ENCODE measurements around the gene ICE2. TPM values are rescaled to one million over a fixed set of nuclear protein-coding genes. Genes with fewer than 3 reads are reported as not detected.
A peak's percentile ranks its signal among the peaks of the same experiment; 100 is the strongest.

ICE2 gene
- 10 to 100 TPM in 3 of 4 donors, 1 to 10 TPM in 1; 5.8 to 19.0 (median 14.3) TPM for total RNA-seq

- no peaks in the 10 kb centered on the region for H3K9me3 ChIP-seq
- DNase-seq: peak; percentile 89 to 93
- peak; percentile 85 to 91 for ATAC-seq
- intact Hi-C loops (cut with DNase I; ENCODE audit: low total_unique reads) (loop anchor here (5.0 kb wide), 1 partner anchor 44 kb away; no protein-coding TSS in a partner anchor), in situ Hi-C loops (cut with MboI; ENCODE audit: low sequenced_read_pairs in 4 of 4) (loop anchor here in 1 of 4 donors (25.0 kb wide), 1 partner anchor 1359 kb away; no protein-coding TSS in a partner anchor)
- no peaks in the 10 kb centered on the region for H3K27me3 ChIP-seq
- H3K27ac ChIP-seq: peak within 1 kb of the TSS; percentile 89 to 99 (median 96)
- H3K36me3 ChIP-seq: no peaks in the 10 kb centered on the region
- H3K4me1 ChIP-seq: peaks cover 26 to 40% of the 10 kb centered on the region in 2 donors
- H3K4me3 ChIP-seq: peak within 1 kb of the TSS; percentile 91 to 97 (median 93)
- TF ChIP-seq POLR2A (IDR thresholded peaks at IDR 0.05) (peak; percentile 84 to 94), CTCF (IDR thresholded peaks at IDR 0.05 in 4 of 5, conservative IDR thresholded peaks at IDR 0.05 in 1 of 5) (no peak)
These were observed at the start of gene ICE2 for GRCh38 chr15:60478566-60479360. Gene ICE2, minus strand, starts transcription at chr15:60479142. Its CDS starts 1,165 bp downstream, at chr15:60477977.

GRCh38 chr15:60528530-60528929 lies 49.6 kb upstream of the ICE2 start:
- H3K27me3 ChIP-seq: no peaks in the 10 kb centered on the region
- H3K9me3 ChIP-seq: no peaks in the 10 kb centered on the region
- DNase-seq: no peak
- H3K4me3 ChIP-seq: no peak overlapping the region
- no peak for TF ChIP-seq CTCF (IDR thresholded peaks at IDR 0.05 in 4 of 5, conservative IDR thresholded peaks at IDR 0.05 in 1 of 5)
- TF ChIP-seq POLR2A (IDR thresholded peaks at IDR 0.05): no peak
- H3K36me3 ChIP-seq: peaks cover 0 to 5% of the 10 kb centered on the region in 2 donors
- H3K4me1 ChIP-seq: peaks cover 66 to 70% of the 10 kb centered on the region in 2 donors
- ATAC-seq: peak; percentile 31 to 38
- intact Hi-C loops (cut with DNase I; ENCODE audit: low total_unique reads) (no loop called here), in situ Hi-C loops (cut with MboI; ENCODE audit: low sequenced_read_pairs in 4 of 4) (no loop called here)
- peak overlapping the region; percentile 25 to 59 (median 44) for H3K27ac ChIP-seq

GRCh38 chr15:60527456-60527855 lies 48.5 kb upstream of the ICE2 start:
- peak overlapping the region; percentile 25 to 59 (median 44) for H3K27ac ChIP-seq
- no peaks in the 10 kb centered on the region for H3K27me3 ChIP-seq
- intact Hi-C loops (cut with DNase I; ENCODE audit: low total_unique reads): no loop called here
- ATAC-seq (no peak), DNase-seq (no peak)
- TF ChIP-seq POLR2A (IDR thresholded peaks at IDR 0.05) (no peak), CTCF (IDR thresholded peaks at IDR 0.05 in 4 of 5, conservative IDR thresholded peaks at IDR 0.05 in 1 of 5) (no peak)
- no peaks in the 10 kb centered on the region for H3K9me3 ChIP-seq
- H3K36me3 ChIP-seq: peaks cover 0 to 5% of the 10 kb centered on the region in 2 donors
- H3K4me1 ChIP-seq: peaks cover 55 to 60% of the 10 kb centered on the region in 2 donors
- H3K4me3 ChIP-seq: no peak overlapping the region
- in situ Hi-C loops (cut with MboI; ENCODE audit: low sequenced_read_pairs in 4 of 4): no loop called here

- DNase-seq: peak; percentile 50 to 55
- H3K27ac ChIP-seq: peak overlapping the region; percentile 40 to 59 (median 48)
- in situ Hi-C loops (cut with MboI; ENCODE audit: low sequenced_read_pairs in 4 of 4): no loop called here
These were observed 47.2 kb upstream of the ICE2 start for GRCh38 chr15:60526127-60526616.

More at GRCh38 chr15:60526127-60526616, 47.2 kb upstream of the ICE2 start:
- Histone ChIP-seq H3K9me3 (no peaks in the 10 kb centered on the region), H3K27me3 (no peaks in the 10 kb centered on the region), H3K36me3 (peaks cover 0 to 5% of the 10 kb centered on the region in 2 donors), H3K4me3 (no peak overlapping the region), H3K4me1 (peaks cover 46 to 47% of the 10 kb centered on the region in 2 donors)
- ATAC-seq: peak in 1 of 2 donors; percentile 63
- intact Hi-C loops (cut with DNase I; ENCODE audit: low total_unique reads): no loop called here
- TF ChIP-seq CTCF (IDR thresholded peaks at IDR 0.05 in 4 of 5, conservative IDR thresholded peaks at IDR 0.05 in 1 of 5): no peak
- no peak for TF ChIP-seq POLR2A (IDR thresholded peaks at IDR 0.05)
